B cell (primary cell): ENCODE results near the gene SALL1.

ENCODE experiments used
- CTCF ChIP-seq: fragments of 200-600 bp; IDR thresholded peaks from one replicate; pipeline ENCODE4 v1.8.0; 2022; ENCODE audit warnings: antibody characterized with exemption, mild to moderate bottlenecking
- EZH2 ChIP-seq: IDR thresholded peaks from 2 replicates; pipeline ENCODE4 v1.6.1; 2012; ENCODE audit warnings: borderline replicate concordance, low read depth, mild to moderate bottlenecking, moderate library complexity, low read length; ENCODE audit not compliant: insufficient read depth, poor library complexity, severe bottlenecking

DNA sequence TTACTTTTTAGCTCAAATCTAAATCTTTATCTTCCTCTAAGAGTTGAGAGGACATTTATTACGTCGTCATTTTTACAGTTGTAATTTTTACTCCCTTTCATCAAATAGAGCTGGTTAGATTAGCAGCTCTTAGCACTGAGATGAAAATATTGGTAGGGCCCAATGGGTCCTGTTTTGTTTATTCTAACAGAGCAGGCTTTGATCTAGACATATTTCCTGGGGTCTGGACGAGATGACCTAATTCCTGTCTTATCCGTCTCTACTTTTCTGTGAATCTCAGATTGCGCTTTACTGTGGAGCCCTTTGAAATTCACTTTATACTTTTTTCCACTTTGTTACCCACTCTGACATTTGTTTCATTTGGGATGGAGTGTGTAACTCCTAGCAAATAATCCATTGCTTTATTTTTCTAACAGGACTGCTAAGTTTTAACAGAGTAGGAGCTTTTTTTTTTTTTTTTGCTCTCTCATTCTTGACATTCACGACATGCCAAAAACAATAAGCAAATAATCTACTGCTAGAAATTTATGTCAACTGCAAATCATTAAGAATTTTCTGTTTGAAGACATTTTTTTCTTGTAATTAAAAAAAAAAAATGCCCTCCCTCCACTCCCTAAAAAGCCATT, 18.5 kb downstream of the SALL1 start:
- TF ChIP-seq CTCF (no peak), EZH2 (no peak)
